Right ventricle myocardium inferior (tissue), 1 donor: Measurements from ENCODE around the gene AIMP2. TPM values are rescaled to one million over a fixed set of nuclear protein-coding genes. Genes with fewer than 3 reads are reported as not detected.
"Not testable (repeated sequence)": the region's sequence is repeated elsewhere in the genome, so short reads cannot be mapped to it uniquely, and the experiment has no call there.

Source experiments
- ATAC-seq: fragments of 200-7000 bp; cut with Tn5 transposase; one replicate; pipeline ENCODE4 v1.9.1; 2020; ENCODE audit warnings: mild to moderate bottlenecking, moderate library complexity
- DNase-seq: peaks from one replicate; pipeline ENCODE4 v3.0.0; 2021; ENCODE audit errors: missing footprints
- intact Hi-C: fragments of 100-400 bp; cut with DNase I; formaldehyde crosslinking; loops from one replicate; pipeline ENCODE4 v1.11.0; 2022
- total RNA-seq: library from RNA; stranded (reverse); fragmentation: NEBNext Ultra II Directional; extraction: Animal tissue kit (Norgen Biotek cat#: 25700); gene quantifications from one replicate; pipeline ENCODE4 v1.2.1, GENCODE V29; 2021
- donor health status: DM: no; HTN: yes; CAD: no; lungs with severe emphysema.

Gene AIMP2
- total RNA-seq, 1 donor from 2014 or later, result 56.7 TPM

GRCh38 chr7:6020371-6021286, 11.6 kb downstream of the AIMP2 start:
- DNase-seq (no peak), ATAC-seq (no peak)
- intact Hi-C loops, result no loop called here

- intact Hi-C loops, result no loop called here
- DNase-seq, result no peak
- no peak for ATAC-seq
Observed at GRCh38 chr7:6022707-6023106, 13.6 kb downstream of the AIMP2 start.

- DNase-seq (no peak), ATAC-seq (no peak)
- intact Hi-C loops, result no loop called here
Observed at GRCh38 chr7:6023974-6024435, 14.9 kb downstream of the AIMP2 start.

- peak; percentile 83 for ATAC-seq
- intact Hi-C loops, result loop anchor here (1.0 kb wide), 1 partner anchor 25 kb away; no protein-coding TSS in a partner anchor
- DNase-seq, result peak; percentile 91
Observed at GRCh38 chr7:6026011-6026819, 17.1 kb downstream of the AIMP2 start.

- DNase-seq (peak; percentile 67), ATAC-seq (peak; percentile 60)
- intact Hi-C loops, result loop anchor here (1.0 kb wide), 1 partner anchor 24 kb away; no protein-coding TSS in a partner anchor
Observed at GRCh38 chr7:6026820-6027311, 17.8 kb downstream of the AIMP2 start.

- DNase-seq (no peak), ATAC-seq (no peak)
- intact Hi-C loops, result no loop called here
Observed at GRCh38 chr7:6027806-6028365, 18.8 kb downstream of the AIMP2 start.

- DNase-seq, result no peak
- intact Hi-C loops, result no loop called here
- no peak for ATAC-seq
Observed at GRCh38 chr7:6028563-6028962, 19.5 kb downstream of the AIMP2 start.

- ATAC-seq, result no peak
- intact Hi-C loops, result no loop called here
- no peak for DNase-seq
Observed at GRCh38 chr7:6030988-6031387, 21.9 kb downstream of the AIMP2 start, which contains the start of gene ANKRD61. TSS of gene ANKRD61 (plus strand) at chr7:6031376. CDS start at chr7:6031376, 0 bp downstream.

GRCh38 chr7:6031567-6031966, 22.5 kb downstream of the AIMP2 start:
- ATAC-seq (no peak), DNase-seq (no peak)
- intact Hi-C loops, result no loop called here

- no peak for ATAC-seq
- intact Hi-C loops, result no loop called here
- DNase-seq, result no peak
Observed at GRCh38 chr7:6032167-6032566, 23.1 kb downstream of the AIMP2 start.

- ATAC-seq (no peak), DNase-seq (no peak)
- intact Hi-C loops, result no loop called here
Observed at GRCh38 chr7:6032641-6033040, 23.6 kb downstream of the AIMP2 start.

- DNase-seq, result no peak
- intact Hi-C loops, result no loop called here
- ATAC-seq, result no peak
Observed at GRCh38 chr7:6035165-6035564, 26.1 kb downstream of the AIMP2 start.

GRCh38 chr7:6035686-6036085, 26.6 kb downstream of the AIMP2 start:
- DNase-seq (no peak), ATAC-seq (no peak)
- intact Hi-C loops, result no loop called here

- ATAC-seq (no peak), DNase-seq (no peak)
- intact Hi-C loops, result no loop called here
Observed at GRCh38 chr7:6049780-6050179, 40.7 kb downstream of the AIMP2 start.

GRCh38 chr7:6051185-6051584, 42.1 kb downstream of the AIMP2 start:
- intact Hi-C loops, result loop anchor here (1.0 kb wide), 1 partner anchor 25 kb away; no protein-coding TSS in a partner anchor
- DNase-seq, ATAC-seq: not testable (repeated sequence)

- DNase-seq, result no peak
- intact Hi-C loops, result no loop called here
- no peak for ATAC-seq
Observed at GRCh38 chr7:6056616-6057015, 47.5 kb downstream of the AIMP2 start.

- intact Hi-C loops, result no loop called here
Observed at GRCh38 chr7:6057316-6058129, 48.5 kb downstream of the AIMP2 start.

GRCh38 chr7:6059941-6060340, 50.9 kb downstream of the AIMP2 start:
- intact Hi-C loops, DNase-seq, ATAC-seq: not testable (repeated sequence)

More at GRCh38 chr7:6057316-6058129, 48.5 kb downstream of the AIMP2 start:
- no peak for DNase-seq
- ATAC-seq, result no peak
